ENCODE data around the gene RAI1.

DNA sequence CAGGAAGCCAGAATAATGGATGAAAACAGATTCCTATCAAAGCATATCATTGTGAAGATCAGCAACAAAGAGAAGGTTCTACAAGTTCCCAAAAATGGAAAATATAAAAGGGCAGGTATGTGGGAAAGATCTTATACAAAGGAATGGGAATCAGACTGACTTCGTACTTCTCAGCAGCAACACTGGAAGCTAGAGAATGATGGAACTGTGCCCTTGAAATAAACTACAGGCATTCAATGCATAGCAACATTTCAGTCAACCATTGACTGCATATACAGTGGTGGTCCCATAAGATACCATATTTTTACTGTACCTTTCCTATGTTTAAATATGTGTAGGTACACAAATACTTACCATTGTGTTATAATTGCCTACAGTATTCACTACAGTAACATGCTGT lies 30.3 kb upstream of the RAI1 start:
- TF ChIP-seq, protein P1, sequence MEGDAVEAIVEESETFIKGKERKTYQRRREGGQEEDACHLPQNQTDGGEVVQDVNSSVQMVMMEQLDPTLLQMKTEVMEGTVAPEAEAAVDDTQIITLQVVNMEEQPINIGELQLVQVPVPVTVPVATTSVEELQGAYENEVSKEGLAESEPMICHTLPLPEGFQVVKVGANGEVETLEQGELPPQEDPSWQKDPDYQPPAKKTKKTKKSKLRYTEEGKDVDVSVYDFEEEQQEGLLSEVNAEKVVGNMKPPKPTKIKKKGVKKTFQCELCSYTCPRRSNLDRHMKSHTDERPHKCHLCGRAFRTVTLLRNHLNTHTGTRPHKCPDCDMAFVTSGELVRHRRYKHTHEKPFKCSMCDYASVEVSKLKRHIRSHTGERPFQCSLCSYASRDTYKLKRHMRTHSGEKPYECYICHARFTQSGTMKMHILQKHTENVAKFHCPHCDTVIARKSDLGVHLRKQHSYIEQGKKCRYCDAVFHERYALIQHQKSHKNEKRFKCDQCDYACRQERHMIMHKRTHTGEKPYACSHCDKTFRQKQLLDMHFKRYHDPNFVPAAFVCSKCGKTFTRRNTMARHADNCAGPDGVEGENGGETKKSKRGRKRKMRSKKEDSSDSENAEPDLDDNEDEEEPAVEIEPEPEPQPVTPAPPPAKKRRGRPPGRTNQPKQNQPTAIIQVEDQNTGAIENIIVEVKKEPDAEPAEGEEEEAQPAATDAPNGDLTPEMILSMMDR (IDR thresholded peaks at IDR 0.05): no peak
- no peak for TF ChIP-seq POLR2A (IDR thresholded peaks at IDR 0.05)
